HEK293 (cell line): ENCODE measurements around the gene ARFRP1.

ENCODE experiments used
- CTCF ChIA-PET: fragments of 350-600 bp; formaldehyde crosslinking; extraction: SDS; loops from one replicate; lab custom pipeline; 2021; ENCODE audit warnings: antibody characterized with exemption; lab: Yijun Ruan, JAX
- POLR2A ChIA-PET: fragments of 300-600 bp; formaldehyde crosslinking; extraction: SDS; loops from one replicate; lab custom pipeline; 2020; ENCODE audit warnings: antibody characterized with exemption, inconsistent platforms; lab: Yijun Ruan, JAX
- H3K27ac ChIP-seq: fragments of 200-500 bp; sonication (Bioruptor generic); 2 replicates; pipeline ENCODE4 v1.5.1; 2014; ENCODE audit warnings: low read depth, low read length, control low read depth, inconsistent platforms; ENCODE audit errors: extremely low read depth
- H3K36me3 ChIP-seq, 2 experiments: fragments of 200-500 bp in 1 of 2; sonication (Bioruptor generic) in 1 of 2; 1 replicate in 1 of 2; 2 replicates in 1 of 2; pipeline ENCODE4 v1.5.1; 2014 to 2017; ENCODE audit warnings: inconsistent platforms in 2 of 2, low read length in 2 of 2; ENCODE audit not compliant: control insufficient read depth in 2 of 2, insufficient read depth in 1 of 2
- H3K4me1 ChIP-seq: fragments of 200-500 bp; sonication (Bioruptor generic); 2 replicates; pipeline ENCODE4 v1.5.1; 2014; ENCODE audit warnings: mild to moderate bottlenecking, low read length, inconsistent platforms; ENCODE audit not compliant: control insufficient read depth, insufficient read depth
- H3K4me3 ChIP-seq: 2 replicates; pipeline ENCODE4 v1.5.1; 2011; ENCODE audit warnings: low read depth, mild to moderate bottlenecking, control low read depth, low read length, moderate library complexity
- H3K9me3 ChIP-seq: fragments of 200-500 bp; sonication (Bioruptor generic); 2 replicates; pipeline ENCODE4 v1.5.1; 2014; ENCODE audit warnings: low read depth, low read length, inconsistent platforms; ENCODE audit not compliant: control insufficient read depth, insufficient read depth
- KLF1 ChIP-seq: fragments of 450-650 bp; formaldehyde crosslinking; IDR thresholded peaks from 2 replicates; pipeline ENCODE4 v1.5.1; 2016; ENCODE audit warnings: missing biosample characterization, missing genetic modification characterization
- KLF10 ChIP-seq: fragments of 450-650 bp; IDR thresholded peaks from 2 replicates; pipeline ENCODE4 v1.5.1; 2018; ENCODE audit warnings: missing biosample characterization, mild to moderate bottlenecking, missing genetic modification characterization
- ZNF174 ChIP-seq: fragments of 450-650 bp; formaldehyde crosslinking; IDR thresholded peaks from 2 replicates; pipeline ENCODE4 v1.5.0; 2017; ENCODE audit warnings: missing biosample characterization, mild to moderate bottlenecking, missing genetic modification characterization
- ZNF202 ChIP-seq: fragments of 450-650 bp; formaldehyde crosslinking; IDR thresholded peaks from 2 replicates; pipeline ENCODE4 v1.5.1; 2016; ENCODE audit warnings: missing biosample characterization, missing genetic modification characterization, borderline replicate concordance
- ZNF366 ChIP-seq: fragments of 450-650 bp; formaldehyde crosslinking; conservative IDR thresholded peaks from 2 replicates; pipeline ENCODE4 v1.5.1; 2016; ENCODE audit warnings: missing biosample characterization, missing genetic modification characterization
- ZNF391 ChIP-seq: fragments of 450-650 bp; formaldehyde crosslinking; IDR thresholded peaks from 2 replicates; pipeline ENCODE4 v1.5.1; 2016; ENCODE audit warnings: low read depth, missing biosample characterization, missing genetic modification characterization, borderline replicate concordance
- ZNF426 ChIP-seq: fragments of 450-650 bp; formaldehyde crosslinking; IDR thresholded peaks from 2 replicates; pipeline ENCODE4 v1.5.1; 2017; ENCODE audit warnings: missing biosample characterization, missing genetic modification characterization, mild to moderate bottlenecking, inconsistent platforms, moderate library complexity
- ZNF501 ChIP-seq: fragments of 450-650 bp; formaldehyde crosslinking; IDR thresholded peaks from 2 replicates; pipeline ENCODE4 v1.5.1; 2016; ENCODE audit warnings: missing biosample characterization, missing genetic modification characterization
- ZNF544 ChIP-seq: fragments of 450-650 bp; formaldehyde crosslinking; IDR thresholded peaks from 2 replicates; pipeline ENCODE4 v1.5.0; 2017; ENCODE audit warnings: missing biosample characterization, missing genetic modification characterization
- ZNF600 ChIP-seq: fragments of 450-650 bp; formaldehyde crosslinking; IDR thresholded peaks from 2 replicates; pipeline ENCODE4 v1.5.1; 2016; ENCODE audit warnings: missing biosample characterization, missing genetic modification characterization
- ZNF610 ChIP-seq: fragments of 450-650 bp; formaldehyde crosslinking; IDR thresholded peaks from 2 replicates; pipeline ENCODE4 v1.5.1; 2016; ENCODE audit warnings: missing biosample characterization, missing genetic modification characterization, borderline replicate concordance
- ZNF677 ChIP-seq: fragments of 450-650 bp; IDR thresholded peaks from 2 replicates; pipeline ENCODE4 v1.5.0; 2018; ENCODE audit warnings: missing biosample characterization, mild to moderate bottlenecking, missing genetic modification characterization, moderate library complexity
- ZNF785 ChIP-seq: fragments of 450-650 bp; formaldehyde crosslinking; IDR thresholded peaks from 2 replicates; pipeline ENCODE4 v1.5.1; 2016; ENCODE audit warnings: missing biosample characterization, missing genetic modification characterization
- TF ChIP-seq, protein P1 (sequence below): fragments of 450-650 bp; formaldehyde crosslinking; IDR thresholded peaks from 2 replicates; pipeline ENCODE4 v1.5.1; 2016; ENCODE audit warnings: missing biosample characterization, missing genetic modification characterization
- TF ChIP-seq, protein P2 (sequence below): fragments of 450-650 bp; formaldehyde crosslinking; IDR thresholded peaks from 2 replicates; pipeline ENCODE4 v1.5.1; 2017; ENCODE audit warnings: missing biosample characterization, missing genetic modification characterization
- TF ChIP-seq, protein P3 (sequence below): fragments of 450-650 bp; IDR thresholded peaks from 2 replicates; pipeline ENCODE4 v1.5.1; 2018; ENCODE audit warnings: missing biosample characterization, mild to moderate bottlenecking, missing genetic modification characterization
- TF ChIP-seq, protein P4 (sequence below): fragments of 450-650 bp; formaldehyde crosslinking; conservative IDR thresholded peaks from 2 replicates; pipeline ENCODE4 v1.5.1; 2016; ENCODE audit warnings: low read depth, missing biosample characterization, missing genetic modification characterization

Gene ARFRP1

DNA sequence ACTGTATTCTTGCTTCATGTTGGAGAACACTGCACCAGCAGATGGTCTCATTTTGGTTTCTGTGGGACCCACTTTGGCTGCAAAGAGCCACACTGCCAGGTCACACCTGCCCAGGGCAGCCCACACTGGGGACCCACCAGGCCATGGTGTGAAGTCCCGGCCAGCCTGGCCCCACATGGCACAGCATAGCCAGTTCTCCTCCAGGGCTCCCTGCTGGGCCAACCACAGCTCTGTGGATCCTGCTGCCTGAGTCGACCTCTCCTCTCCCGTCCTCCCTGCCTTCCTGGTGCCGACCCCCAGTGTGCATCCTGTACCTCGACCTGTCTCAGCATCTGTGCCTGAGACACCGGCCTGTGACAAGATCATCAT, 3.0 kb downstream of the ARFRP1 start:
- TF ChIP-seq, protein P1, sequence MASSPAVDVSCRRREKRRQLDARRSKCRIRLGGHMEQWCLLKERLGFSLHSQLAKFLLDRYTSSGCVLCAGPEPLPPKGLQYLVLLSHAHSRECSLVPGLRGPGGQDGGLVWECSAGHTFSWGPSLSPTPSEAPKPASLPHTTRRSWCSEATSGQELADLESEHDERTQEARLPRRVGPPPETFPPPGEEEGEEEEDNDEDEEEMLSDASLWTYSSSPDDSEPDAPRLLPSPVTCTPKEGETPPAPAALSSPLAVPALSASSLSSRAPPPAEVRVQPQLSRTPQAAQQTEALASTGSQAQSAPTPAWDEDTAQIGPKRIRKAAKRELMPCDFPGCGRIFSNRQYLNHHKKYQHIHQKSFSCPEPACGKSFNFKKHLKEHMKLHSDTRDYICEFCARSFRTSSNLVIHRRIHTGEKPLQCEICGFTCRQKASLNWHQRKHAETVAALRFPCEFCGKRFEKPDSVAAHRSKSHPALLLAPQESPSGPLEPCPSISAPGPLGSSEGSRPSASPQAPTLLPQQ (tag by site-specific recombination), result peak; percentile 55
- TF ChIP-seq ZNF426 (tag by site-specific recombination) (no peak), ZNF174 (tag by site-specific recombination) (no peak)
- TF ChIP-seq, all 188 proteins: peak for 1
- POLR2A ChIA-PET, result no interaction called here
- peaks cover 7 to 52% of the 10 kb centered on the region in 2 experiments; a peak in 2 of 3 replicates for H3K36me3 ChIP-seq
- H3K9me3 ChIP-seq, result no peaks in the 10 kb centered on the region
- no peak overlapping the region for H3K4me3 ChIP-seq
- CTCF ChIA-PET, result no interaction called here
- H3K4me1 ChIP-seq, result 0 out of 2 replicates have a peak, but pooled peaks cover 3% of the 10 kb centered on the region
- H3K27ac ChIP-seq, result no peak overlapping the region

DNA sequence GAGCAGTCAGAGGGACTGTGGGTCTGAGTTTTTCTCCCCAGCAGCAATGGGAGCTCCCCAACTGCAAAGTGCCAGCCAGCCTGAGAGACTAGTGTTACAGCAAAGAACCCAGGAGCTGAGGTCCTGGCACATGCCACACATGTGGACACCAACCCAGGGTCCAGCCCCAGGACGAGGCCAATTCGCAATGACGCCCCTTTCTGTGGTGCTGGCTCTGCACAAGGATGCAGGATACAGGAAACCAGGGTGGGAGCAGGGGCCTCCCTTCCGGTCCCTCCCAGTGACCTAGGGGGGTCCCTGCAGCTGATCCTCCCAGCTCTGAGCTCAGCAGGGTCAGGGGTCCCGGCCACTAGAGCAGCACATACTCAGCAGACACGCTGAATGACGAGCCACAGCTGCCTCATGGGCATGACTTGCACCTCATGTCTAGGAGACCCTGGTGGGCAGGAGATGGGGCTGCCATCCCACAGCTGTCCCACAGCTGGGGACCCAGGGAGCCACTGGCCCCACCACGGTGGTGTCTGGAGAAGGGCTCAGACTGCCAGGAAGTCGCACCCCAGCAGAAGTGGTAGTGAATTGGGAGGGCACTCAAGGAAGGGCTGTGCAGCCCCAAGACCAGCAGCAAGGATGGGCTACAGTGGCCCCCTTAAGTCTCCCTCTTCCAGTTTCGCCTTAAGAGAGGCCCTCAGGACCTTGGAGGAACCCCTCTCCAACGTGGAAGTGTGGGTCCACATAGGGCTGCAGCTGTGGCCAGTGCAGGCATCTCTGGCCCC, 3.6 kb downstream of the ARFRP1 start:
- Histone ChIP-seq H3K4me1 (0 out of 2 replicates have a peak, but pooled peaks cover 3% of the 10 kb centered on the region), H3K36me3 (peaks cover 1 to 47% of the 10 kb centered on the region in 2 experiments; a peak in 2 of 3 replicates), H3K4me3 (no peak overlapping the region), H3K27ac (no peak overlapping the region), H3K9me3 (no peaks in the 10 kb centered on the region)
- POLR2A ChIA-PET, result no interaction called here
- CTCF ChIA-PET, result no interaction called here
- TF ChIP-seq, protein P2, sequence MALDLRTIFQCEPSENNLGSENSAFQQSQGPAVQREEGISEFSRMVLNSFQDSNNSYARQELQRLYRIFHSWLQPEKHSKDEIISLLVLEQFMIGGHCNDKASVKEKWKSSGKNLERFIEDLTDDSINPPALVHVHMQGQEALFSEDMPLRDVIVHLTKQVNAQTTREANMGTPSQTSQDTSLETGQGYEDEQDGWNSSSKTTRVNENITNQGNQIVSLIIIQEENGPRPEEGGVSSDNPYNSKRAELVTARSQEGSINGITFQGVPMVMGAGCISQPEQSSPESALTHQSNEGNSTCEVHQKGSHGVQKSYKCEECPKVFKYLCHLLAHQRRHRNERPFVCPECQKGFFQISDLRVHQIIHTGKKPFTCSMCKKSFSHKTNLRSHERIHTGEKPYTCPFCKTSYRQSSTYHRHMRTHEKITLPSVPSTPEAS (tag by site-specific recombination), result no peak
- TF ChIP-seq KLF1 (tag by site-specific recombination) (no peak), KLF10 (tag by site-specific recombination) (no peak), ZNF391 (no peak), ZNF610 (tag by site-specific recombination) (no peak), ZNF785 (tag by site-specific recombination) (no peak)
- TF ChIP-seq, protein P3, sequence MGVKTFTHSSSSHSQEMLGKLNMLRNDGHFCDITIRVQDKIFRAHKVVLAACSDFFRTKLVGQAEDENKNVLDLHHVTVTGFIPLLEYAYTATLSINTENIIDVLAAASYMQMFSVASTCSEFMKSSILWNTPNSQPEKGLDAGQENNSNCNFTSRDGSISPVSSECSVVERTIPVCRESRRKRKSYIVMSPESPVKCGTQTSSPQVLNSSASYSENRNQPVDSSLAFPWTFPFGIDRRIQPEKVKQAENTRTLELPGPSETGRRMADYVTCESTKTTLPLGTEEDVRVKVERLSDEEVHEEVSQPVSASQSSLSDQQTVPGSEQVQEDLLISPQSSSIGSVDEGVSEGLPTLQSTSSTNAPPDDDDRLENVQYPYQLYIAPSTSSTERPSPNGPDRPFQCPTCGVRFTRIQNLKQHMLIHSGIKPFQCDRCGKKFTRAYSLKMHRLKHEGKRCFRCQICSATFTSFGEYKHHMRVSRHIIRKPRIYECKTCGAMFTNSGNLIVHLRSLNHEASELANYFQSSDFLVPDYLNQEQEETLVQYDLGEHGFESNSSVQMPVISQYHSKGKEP (tag by site-specific recombination), result no peak

DNA sequence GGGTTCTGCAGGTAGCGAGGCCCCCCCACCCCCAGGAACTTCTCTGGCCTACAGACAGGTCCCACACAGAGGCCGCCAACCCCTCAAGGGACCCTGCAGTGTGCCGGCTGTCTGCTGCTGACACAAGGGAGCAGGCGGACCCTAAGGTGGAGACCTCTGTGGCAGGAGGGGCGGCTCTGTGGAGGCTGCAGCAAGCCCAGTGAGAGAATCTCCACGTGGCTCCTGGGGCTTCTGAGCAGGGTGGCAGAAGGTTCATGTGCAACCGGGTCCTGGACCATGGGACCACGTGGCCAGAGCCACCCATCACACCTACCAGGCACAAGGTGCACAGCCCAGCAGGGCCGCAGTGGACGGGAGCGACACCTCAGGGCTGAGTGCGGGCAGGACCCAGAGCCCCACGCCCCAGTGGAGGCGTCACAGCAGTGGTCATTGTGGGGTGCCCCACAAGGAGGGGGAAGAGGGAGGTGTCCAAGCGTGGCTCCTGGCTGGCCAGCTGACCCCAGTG, 4.3 kb downstream of the ARFRP1 start:
- no peak overlapping the region for H3K4me3 ChIP-seq
- H3K4me1 ChIP-seq, result no peaks in the 10 kb centered on the region
- H3K36me3 ChIP-seq, result peaks cover 0 to 42% of the 10 kb centered on the region in 2 experiments; a peak in 1 of 3 replicates
- no peak overlapping the region for H3K27ac ChIP-seq
- POLR2A ChIA-PET, result interaction anchor here (1.2 to 1.4 kb wide), 2 partner anchors 37 to 161 kb away, joined by 3 to 6 read pairs; partner anchors contain the start of gene TPD52L2
- CTCF ChIA-PET, result interaction anchor here (1.0 kb wide), 1 partner anchor 270 kb away, joined by 4 read pairs; no protein-coding TSS in a partner anchor
- no peaks in the 10 kb centered on the region for H3K9me3 ChIP-seq
- TF ChIP-seq ZNF202 (tag by site-specific recombination) (no peak), ZNF501 (tag by site-specific recombination) (no peak), ZNF677 (tag by site-specific recombination) (no peak), ZNF366 (no peak), ZNF544 (tag by site-specific recombination) (no peak), ZNF600 (no peak)
- TF ChIP-seq, protein P1 (tag by site-specific recombination), result no peak
- TF ChIP-seq, protein P4, sequence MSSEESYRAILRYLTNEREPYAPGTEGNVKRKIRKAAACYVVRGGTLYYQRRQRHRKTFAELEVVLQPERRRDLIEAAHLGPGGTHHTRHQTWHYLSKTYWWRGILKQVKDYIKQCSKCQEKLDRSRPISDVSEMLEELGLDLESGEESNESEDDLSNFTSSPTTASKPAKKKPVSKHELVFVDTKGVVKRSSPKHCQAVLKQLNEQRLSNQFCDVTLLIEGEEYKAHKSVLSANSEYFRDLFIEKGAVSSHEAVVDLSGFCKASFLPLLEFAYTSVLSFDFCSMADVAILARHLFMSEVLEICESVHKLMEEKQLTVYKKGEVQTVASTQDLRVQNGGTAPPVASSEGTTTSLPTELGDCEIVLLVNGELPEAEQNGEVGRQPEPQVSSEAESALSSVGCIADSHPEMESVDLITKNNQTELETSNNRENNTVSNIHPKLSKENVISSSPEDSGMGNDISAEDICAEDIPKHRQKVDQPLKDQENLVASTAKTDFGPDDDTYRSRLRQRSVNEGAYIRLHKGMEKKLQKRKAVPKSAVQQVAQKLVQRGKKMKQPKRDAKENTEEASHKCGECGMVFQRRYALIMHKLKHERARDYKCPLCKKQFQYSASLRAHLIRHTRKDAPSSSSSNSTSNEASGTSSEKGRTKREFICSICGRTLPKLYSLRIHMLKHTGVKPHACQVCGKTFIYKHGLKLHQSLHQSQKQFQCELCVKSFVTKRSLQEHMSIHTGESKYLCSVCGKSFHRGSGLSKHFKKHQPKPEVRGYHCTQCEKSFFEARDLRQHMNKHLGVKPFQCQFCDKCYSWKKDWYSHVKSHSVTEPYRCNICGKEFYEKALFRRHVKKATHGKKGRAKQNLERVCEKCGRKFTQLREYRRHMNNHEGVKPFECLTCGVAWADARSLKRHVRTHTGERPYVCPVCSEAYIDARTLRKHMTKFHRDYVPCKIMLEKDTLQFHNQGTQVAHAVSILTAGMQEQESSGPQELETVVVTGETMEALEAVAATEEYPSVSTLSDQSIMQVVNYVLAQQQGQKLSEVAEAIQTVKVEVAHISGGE (tag by site-specific recombination), result no peak
